Subcutaneous abdominal adipose tissue (tissue), 5 donors: ENCODE data around the gene GPR107.

Source experiments
- H3K27ac ChIP-seq: one replicate; pipeline ENCODE4 v1.7.0; 2013; ENCODE audit warnings: low read depth, mild to moderate bottlenecking, inconsistent platforms, low read length, moderate library complexity
- H3K27me3 ChIP-seq, 5 donors: one replicate each; pipeline ENCODE4 v1.7.0; 2013; ENCODE audit warnings: low read length in 5 of 5, inconsistent platforms in 1 of 5; ENCODE audit not compliant: control insufficient read depth in 5 of 5, insufficient read depth in 4 of 5
- H3K36me3 ChIP-seq, 5 donors: one replicate each; pipeline ENCODE4 v1.7.0; 2013; ENCODE audit warnings: low read length in 5 of 5; ENCODE audit not compliant: control insufficient read depth in 5 of 5, insufficient read depth in 5 of 5
- H3K4me1 ChIP-seq, 5 donors: one replicate each; pipeline ENCODE4 v1.7.0; 2013; ENCODE audit warnings: low read length in 5 of 5, mild to moderate bottlenecking in 3 of 5, moderate library complexity in 1 of 5; ENCODE audit not compliant: control insufficient read depth in 5 of 5, insufficient read depth in 5 of 5
- H3K4me3 ChIP-seq, 5 donors: one replicate each; pipeline ENCODE4 v1.7.0; 2013; ENCODE audit warnings: low read length in 5 of 5, low read depth in 1 of 5
- H3K9ac ChIP-seq, 5 donors: one replicate each; pipeline ENCODE4 v1.7.0; 2013; ENCODE audit warnings: low read length in 5 of 5, mild to moderate bottlenecking in 4 of 5, moderate library complexity in 3 of 5
- H3K9me3 ChIP-seq, 5 donors: one replicate each; pipeline ENCODE4 v1.7.0; 2013; ENCODE audit warnings: low read length in 5 of 5; ENCODE audit not compliant: control insufficient read depth in 5 of 5
- donor health status: healthy.
- donor health status: healthy.
- donor health status: healthy.
- donor health status: healthy.
- donor health status: healthy.

The GPR107 gene

DNA sequence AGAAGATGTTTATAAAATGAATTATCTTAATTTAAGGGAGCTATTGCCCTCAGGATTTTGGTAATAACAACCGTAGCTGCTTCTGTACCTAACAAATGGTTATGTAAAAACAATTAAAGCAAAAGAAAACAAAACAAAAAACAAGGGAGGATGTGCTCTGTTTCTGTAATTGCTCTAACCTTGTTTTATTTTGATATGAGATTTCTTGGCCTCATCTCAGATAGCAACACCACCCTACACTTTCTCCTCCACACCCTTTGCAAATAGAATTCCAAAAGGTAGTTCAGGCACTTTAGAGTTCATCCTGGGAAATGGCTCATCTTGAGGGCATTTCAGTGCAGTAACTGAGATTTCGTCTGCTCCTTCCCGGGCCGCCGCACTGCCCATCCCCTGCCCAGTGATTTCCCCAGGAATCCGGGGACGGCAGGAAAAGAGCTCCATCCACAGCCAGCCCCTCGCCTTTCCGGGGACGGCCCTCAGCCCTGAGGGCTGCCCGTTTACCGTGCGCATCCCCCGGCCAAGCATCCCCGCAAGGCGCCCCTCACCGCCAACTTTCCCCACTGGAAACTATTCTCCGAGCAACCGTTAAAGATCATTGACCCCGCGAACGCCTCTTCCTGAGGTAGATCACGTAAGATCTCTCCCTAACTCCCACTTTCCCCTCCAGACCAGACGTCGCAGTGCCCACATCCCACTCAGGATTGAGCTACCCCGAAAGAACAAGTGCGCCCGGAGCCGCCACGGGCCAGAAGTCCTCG, 11.9 kb upstream of the GPR107 start:
- H3K27ac ChIP-seq = peak overlapping the region; percentile 65
- H3K4me3 ChIP-seq = peak overlapping the region; percentile 84 to 93 (median 87)
- peak overlapping the region; percentile 52 to 86 (median 84) for H3K9ac ChIP-seq
- no peaks in the 10 kb centered on the region for H3K27me3 ChIP-seq
- no peaks in the 10 kb centered on the region for H3K9me3 ChIP-seq
- H3K4me1 ChIP-seq = peaks cover 2 to 43% (median 27%) of the 10 kb centered on the region in 5 donors
- no peaks in the 10 kb centered on the region for H3K36me3 ChIP-seq

- H3K27me3 ChIP-seq = no peaks in the 10 kb centered on the region
- peaks cover 2 to 43% (median 27%) of the 10 kb centered on the region in 5 donors for H3K4me1 ChIP-seq
- no peaks in the 10 kb centered on the region for H3K36me3 ChIP-seq
- H3K9ac ChIP-seq = peak overlapping the region; percentile 52 to 86 (median 84)
- H3K4me3 ChIP-seq = peak overlapping the region; percentile 84 to 93 (median 87)
- no peaks in the 10 kb centered on the region for H3K9me3 ChIP-seq
- peak overlapping the region; percentile 65 for H3K27ac ChIP-seq
Measured at GRCh38 chr9:130042406-130042884, 11.3 kb upstream of the GPR107 start.

- Histone ChIP-seq H3K27ac (peak within 1 kb of the TSS; percentile 79), H3K27me3 (no peaks in the 10 kb centered on the region), H3K9ac (peak within 1 kb of the TSS; percentile 52 to 86 (median 84)), H3K9me3 (no peaks in the 10 kb centered on the region), H3K36me3 (no peaks in the 10 kb centered on the region), H3K4me1 (peaks cover 2 to 43% (median 27%) of the 10 kb centered on the region in 5 donors), H3K4me3 (peak within 1 kb of the TSS; percentile 84 to 93 (median 87))
Measured at GRCh38 chr9:130042885-130043653, 10.6 kb upstream of the GPR107 start, which contains the start of gene FNBP1. FNBP1 (minus strand) TSS chr9:130043189; CDS start chr9:130042975, 214 bp downstream.

- peaks cover 2 to 38% (median 27%) of the 10 kb centered on the region in 5 donors for H3K4me1 ChIP-seq
- no peaks in the 10 kb centered on the region for H3K36me3 ChIP-seq
- H3K9ac ChIP-seq = peak overlapping the region in 4 of 5 donors; percentile 76 to 81 (median 77)
- peak overlapping the region; percentile 50 to 89 (median 84) for H3K4me3 ChIP-seq
- H3K9me3 ChIP-seq = no peaks in the 10 kb centered on the region
- H3K27me3 ChIP-seq = no peaks in the 10 kb centered on the region
- H3K27ac ChIP-seq = peak overlapping the region; percentile 79
Measured at GRCh38 chr9:130043654-130044623, 9.8 kb upstream of the GPR107 start.

DNA sequence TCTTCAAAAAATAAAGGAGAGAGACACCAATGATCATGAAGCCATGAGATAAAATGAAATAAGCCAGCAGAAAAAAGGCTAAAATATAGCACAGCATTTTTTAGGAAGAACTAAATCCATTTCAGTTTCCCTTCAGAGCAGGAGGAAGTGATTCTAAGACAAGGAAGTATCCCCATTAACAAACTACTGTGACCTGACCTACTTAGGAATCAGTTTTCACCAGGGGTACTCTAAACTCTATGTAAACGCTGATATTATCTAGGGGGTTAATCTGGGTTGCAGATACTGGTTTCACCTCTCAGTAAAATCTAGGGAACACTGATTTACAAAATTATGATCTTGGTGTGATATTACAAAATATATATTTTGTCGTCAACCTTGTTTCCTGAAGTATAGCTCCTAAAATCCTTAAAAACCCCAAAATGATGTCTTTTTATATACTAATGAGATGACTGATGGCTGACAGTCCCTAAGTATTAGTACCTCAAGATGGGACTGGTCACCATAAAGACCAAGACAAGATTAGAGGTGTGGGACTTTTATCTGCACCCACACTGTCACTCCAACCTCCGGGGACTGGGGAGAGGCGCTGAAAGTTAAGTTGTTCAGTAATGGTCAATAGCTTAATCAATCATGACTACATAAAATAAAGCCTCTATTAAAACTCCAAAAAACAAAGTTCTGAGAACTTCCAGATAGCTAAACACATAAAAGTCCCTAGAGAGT, 7.8 kb upstream of the GPR107 start:
- H3K27me3 ChIP-seq = no peaks in the 10 kb centered on the region
- no peaks in the 10 kb centered on the region for H3K36me3 ChIP-seq
- no peak overlapping the region for H3K4me3 ChIP-seq
- H3K9ac ChIP-seq = peak overlapping the region in 1 of 5 donors; percentile 42
- peaks cover 2 to 38% (median 22%) of the 10 kb centered on the region in 5 donors for H3K4me1 ChIP-seq
- peak overlapping the region; percentile 57 for H3K27ac ChIP-seq
- no peaks in the 10 kb centered on the region for H3K9me3 ChIP-seq

DNA sequence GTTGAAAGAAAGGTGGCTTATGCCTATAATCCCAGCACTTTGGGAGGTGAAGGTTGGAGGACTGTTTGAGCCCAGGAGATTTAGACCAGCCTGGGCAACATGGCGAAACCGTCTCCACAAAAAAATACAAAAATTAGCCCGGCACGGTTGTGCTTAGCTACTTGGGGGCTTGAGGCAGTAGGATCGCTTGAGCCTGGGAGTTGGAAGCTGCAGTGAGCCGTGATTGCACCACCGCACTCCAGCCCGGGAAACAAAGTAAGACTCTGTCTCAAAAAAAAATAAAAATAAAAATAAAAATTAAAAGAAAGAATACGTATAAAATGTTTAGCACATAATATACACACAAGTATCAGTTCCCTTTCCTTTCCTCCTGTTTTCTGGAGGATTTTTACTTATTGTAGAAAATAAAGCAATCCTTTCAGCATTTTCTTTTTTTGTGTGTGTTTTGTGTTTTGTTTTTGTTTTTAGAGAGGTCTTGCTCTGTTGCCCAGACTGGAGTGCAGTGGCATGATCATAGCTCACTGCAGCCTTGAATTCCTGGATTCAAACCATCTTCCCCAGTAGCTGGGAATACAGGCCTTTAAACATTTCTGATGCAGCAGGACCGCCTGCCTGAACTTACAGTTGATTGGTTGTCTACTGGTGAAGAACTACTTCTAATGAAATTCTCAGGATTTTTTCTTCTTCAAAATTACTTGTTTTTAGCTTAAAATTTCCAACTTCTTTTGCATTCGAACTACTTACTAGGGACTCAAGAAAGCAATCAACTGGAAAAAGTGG, 4.1 kb upstream of the GPR107 start:
- H3K9ac ChIP-seq = no peak overlapping the region
- H3K4me3 ChIP-seq = no peak overlapping the region
- no peaks in the 10 kb centered on the region for H3K36me3 ChIP-seq
- no peak overlapping the region for H3K27ac ChIP-seq
- H3K27me3 ChIP-seq = no peaks in the 10 kb centered on the region
- H3K4me1 ChIP-seq = peaks cover 6 to 32% (median 28%) of the 10 kb centered on the region in 5 donors
- no peaks in the 10 kb centered on the region for H3K9me3 ChIP-seq

DNA sequence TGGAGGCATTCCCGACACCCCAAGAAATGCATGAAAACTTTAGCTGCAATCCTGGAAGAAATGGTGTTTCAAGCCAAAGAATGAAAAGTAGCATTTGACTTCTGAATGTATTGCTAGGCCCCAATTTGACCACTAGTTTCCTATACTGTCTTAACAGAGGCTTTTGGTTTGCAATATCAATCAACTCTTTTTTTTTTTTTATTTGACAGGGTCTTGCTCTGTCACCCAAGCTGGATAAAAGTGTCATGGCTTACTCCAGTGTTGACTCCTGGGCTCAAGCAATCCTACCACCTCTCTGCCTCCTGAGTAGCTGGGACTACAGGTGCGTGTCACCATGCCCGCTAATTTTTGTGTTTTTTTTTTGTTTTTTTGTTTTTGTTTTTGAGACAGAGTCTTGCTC, 3.2 kb upstream of the GPR107 start:
- H3K4me1 ChIP-seq = peaks cover 4 to 30% (median 30%) of the 10 kb centered on the region in 5 donors
- no peak overlapping the region for H3K9ac ChIP-seq
- H3K9me3 ChIP-seq = no peaks in the 10 kb centered on the region
- H3K27ac ChIP-seq = no peak overlapping the region
- no peaks in the 10 kb centered on the region for H3K27me3 ChIP-seq
- no peaks in the 10 kb centered on the region for H3K36me3 ChIP-seq
- no peak overlapping the region for H3K4me3 ChIP-seq

DNA sequence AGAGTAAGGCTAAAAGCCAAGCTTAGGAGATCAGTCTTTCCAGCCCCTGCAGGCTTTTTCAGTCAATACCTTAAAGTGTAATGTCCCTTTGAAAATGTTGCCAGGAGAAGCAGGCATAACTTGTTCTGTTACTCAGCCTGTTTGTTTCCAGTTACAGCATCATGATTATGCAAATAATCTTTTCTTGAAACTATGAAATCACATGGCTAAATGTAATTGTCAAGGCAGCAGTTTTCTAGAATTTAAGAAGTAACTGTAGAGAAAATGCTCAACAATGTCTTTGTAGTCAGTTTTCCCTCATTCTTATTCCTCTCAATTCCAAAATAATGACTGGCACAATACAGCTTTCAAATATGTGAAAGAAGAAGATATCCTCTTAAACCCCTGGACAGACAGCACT, 1.9 kb upstream of the GPR107 start:
- H3K9me3 ChIP-seq = no peaks in the 10 kb centered on the region
- H3K36me3 ChIP-seq = no peaks in the 10 kb centered on the region
- no peak overlapping the region for H3K9ac ChIP-seq
- no peak overlapping the region for H3K27ac ChIP-seq
- peaks cover 4 to 30% (median 24%) of the 10 kb centered on the region in 5 donors for H3K4me1 ChIP-seq
- no peak overlapping the region for H3K4me3 ChIP-seq
- H3K27me3 ChIP-seq = no peaks in the 10 kb centered on the region
